D721Med (cell line): ENCODE results near the gene ECE1.

ENCODE experiments used
- DNase-seq: peaks from one replicate; pipeline ENCODE4 v3.0.0; 2011; ENCODE audit warnings: low spot score; ENCODE audit not compliant: insufficient read length
- FAIRE-seq: peaks from 2 replicates; lab custom pipeline; 2011; peaks lifted over from hg19 to GRCh38; lab: Jason Lieb, UNC
- CTCF ChIP-seq: IDR thresholded peaks from 2 replicates; pipeline ENCODE4 v1.5.1; 2012; ENCODE audit warnings: mild to moderate bottlenecking, control low read depth; ENCODE audit not compliant: insufficient read depth; ENCODE audit errors: missing control alignments

Gene ECE1

GRCh38 chr1:21255284-21255942 is 34.9 kb downstream of the ECE1 start:
- DNase-seq (no peak), FAIRE-seq (no peak)
- peak; percentile 93 for TF ChIP-seq CTCF

GRCh38 chr1:21254335-21254951 is 35.8 kb downstream of the ECE1 start:
- DNase-seq (peak; percentile 39), FAIRE-seq (no peak)
- TF ChIP-seq CTCF, result no peak

- DNase-seq, result no peak
- no peak for FAIRE-seq
- TF ChIP-seq CTCF, result no peak
These were observed 38.3 kb downstream of the ECE1 start for GRCh38 chr1:21251773-21252471.

- DNase-seq (no peak), FAIRE-seq (no peak)
- TF ChIP-seq CTCF, result no peak
These were observed 40.2 kb downstream of the ECE1 start for GRCh38 chr1:21249940-21250493.

- FAIRE-seq, result no peak
- TF ChIP-seq CTCF, result no peak
- DNase-seq, result no peak
These were observed 42.2 kb downstream of the ECE1 start for GRCh38 chr1:21247892-21248715.

- no peak for DNase-seq
- no peak for TF ChIP-seq CTCF
- FAIRE-seq, result no peak
These were observed 43.2 kb downstream of the ECE1 start for GRCh38 chr1:21246905-21247642.
